SH-SY5Y (cell line): Measurements from ENCODE around the gene DCAF15.

ENCODE experiments used
- GATA2 ChIP-seq: IDR thresholded peaks from 2 replicates; pipeline ENCODE4 v1.6.1; 2011; ENCODE audit warnings: mild to moderate bottlenecking, low read depth, low read length
- GATA3 ChIP-seq: IDR thresholded peaks from 2 replicates; pipeline ENCODE4 v1.6.1; 2011; ENCODE audit warnings: low read depth, mild to moderate bottlenecking, low read length, moderate library complexity

DNA sequence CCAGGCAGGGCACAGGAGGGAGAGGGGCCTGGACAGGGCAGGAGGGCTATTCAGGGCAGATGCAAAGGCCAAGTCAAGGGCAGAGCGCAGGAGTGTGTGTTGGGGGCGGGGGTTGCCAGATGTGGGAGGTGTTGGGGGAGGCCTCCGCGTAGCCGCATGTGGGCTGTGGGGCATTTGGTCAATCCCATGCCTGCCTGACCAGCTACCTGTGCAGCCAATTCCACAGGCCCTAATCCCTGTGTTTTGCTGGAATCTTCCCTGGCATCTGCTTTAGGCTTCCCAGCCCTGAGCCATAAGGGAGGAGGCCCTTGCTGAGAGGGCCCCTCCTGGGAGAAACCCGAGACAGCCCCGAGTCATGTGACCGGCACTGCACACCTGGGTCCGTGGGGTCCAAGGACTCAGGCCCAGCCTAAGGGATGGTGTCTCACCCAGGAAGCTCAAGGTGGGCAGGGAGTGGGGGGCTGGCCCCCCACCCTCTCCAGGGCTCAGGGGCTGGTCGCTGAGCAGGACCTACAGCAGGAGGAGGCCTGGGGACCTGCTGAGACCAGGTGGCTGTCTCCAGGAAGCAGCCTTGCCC, 33.5 kb downstream of the DCAF15 start:
- no peak for TF ChIP-seq GATA2
- TF ChIP-seq GATA3, result no peak
